ENCODE data around the gene ALPK3.

- TF ChIP-seq FOXP4 (CRISPR knock-in tag; IDR thresholded peaks at IDR 0.05): no peak
- TF ChIP-seq CTCF (IDR thresholded peaks at IDR 0.05): no peak
- TF ChIP-seq NR2C2 (CRISPR knock-in tag; IDR thresholded peaks at IDR 0.05): no peak
Measured at GRCh38 chr15:84873997-84874396, 56.8 kb downstream of the ALPK3 start.
